ENCODE measurements around the gene SCGB1D1.

Gene SCGB1D1, protein sequence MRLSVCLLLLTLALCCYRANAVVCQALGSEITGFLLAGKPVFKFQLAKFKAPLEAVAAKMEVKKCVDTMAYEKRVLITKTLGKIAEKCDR

DNA sequence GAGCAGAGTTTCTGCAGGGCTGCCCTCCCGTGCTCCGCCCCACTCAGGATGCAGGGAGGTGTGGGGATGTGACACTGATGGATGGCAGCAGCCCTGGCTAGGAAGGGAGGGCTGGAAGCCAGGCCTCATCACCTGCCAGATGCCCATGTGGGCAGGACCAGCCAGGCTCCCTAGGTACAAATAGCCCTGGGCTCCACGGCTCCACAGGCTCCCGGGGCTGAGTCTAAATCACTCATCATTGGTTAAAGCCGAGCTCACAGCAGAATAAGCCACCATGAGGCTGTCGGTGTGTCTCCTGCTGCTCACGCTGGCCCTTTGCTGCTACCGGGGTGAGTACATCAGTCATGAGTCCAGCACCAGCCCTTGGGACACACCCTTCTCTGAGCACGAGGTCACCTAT, at the start of gene SCGB1D1:
Gene SCGB1D1 (plus strand): TSS at position 206 of the 400 bp plus-strand sequence. CDS start 69 bp downstream, at position 275.
- in situ Hi-C loops (cut with MboI; ENCODE audit: low sequenced_read_pairs) = no loop called here

DNA sequence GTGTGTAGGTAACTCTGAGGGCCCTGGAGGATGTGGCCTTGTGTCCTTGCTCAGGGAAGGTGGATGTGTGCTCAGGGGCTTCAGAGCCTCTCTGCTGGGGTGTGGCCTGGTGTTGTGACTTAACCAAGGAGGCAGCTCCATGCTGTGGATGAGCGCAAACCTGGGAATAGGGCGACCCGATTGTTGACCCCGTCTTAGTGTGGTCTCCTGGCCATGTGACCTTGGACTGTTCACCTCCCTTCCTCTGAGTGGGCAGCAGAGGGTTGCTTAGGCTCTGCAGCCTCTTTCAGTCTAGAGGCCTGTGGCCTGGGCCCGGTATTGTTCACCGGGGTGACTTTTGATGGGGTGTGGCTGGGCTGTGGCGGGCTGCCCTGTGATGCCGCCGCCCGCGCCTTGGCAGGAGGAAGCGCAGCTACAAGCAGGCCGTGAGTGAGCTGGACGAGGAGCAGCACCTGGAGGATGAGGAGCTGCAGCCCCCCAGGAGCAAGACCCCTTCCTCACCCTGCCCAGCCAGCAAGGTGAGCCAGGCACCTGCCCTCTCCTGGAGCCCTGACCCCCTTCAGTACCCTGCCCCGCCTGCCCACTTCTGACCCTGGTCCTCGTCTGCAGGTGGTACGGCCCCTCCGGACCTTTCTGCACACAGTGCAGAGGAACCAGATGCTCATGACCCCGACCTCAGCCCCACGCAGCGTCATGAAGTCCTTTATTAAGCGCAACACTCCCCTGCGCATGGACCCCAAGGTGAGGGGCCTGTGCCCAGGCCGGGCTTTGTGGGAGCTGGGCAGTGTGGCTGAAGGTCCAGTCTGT, 49.5 kb upstream of the SCGB1D1 start:
- in situ Hi-C loops (cut with MboI; ENCODE audit: low sequenced_read_pairs) = no loop called here

- in situ Hi-C loops (cut with MboI; ENCODE audit: low sequenced_read_pairs) = no loop called here
These were observed 48.6 kb upstream of the SCGB1D1 start for GRCh38 chr11:62141111-62142042.

GRCh38 chr11:62142043-62142375, 48.0 kb upstream of the SCGB1D1 start:
- in situ Hi-C loops (cut with MboI; ENCODE audit: low sequenced_read_pairs) = no loop called here

DNA sequence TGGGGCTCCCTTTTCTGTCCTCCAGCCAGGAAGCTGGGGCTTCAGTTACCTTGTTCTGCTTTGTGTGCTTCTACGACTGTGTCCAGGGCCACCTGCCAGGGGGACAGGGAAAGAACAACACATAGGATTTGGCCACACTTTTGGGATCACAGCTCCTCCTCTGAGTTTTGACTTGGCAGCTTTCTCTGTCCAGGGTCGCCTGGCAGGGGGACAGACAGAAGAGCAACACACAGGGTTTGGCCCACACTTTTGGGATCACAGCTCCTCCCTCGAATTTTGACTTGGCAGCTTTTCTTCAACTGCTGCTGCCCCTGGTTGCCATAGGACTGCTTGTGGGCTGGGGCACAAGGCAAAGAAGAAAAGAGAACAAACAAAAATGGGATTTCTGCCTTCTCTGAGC, 47.1 kb upstream of the SCGB1D1 start:
- in situ Hi-C loops (cut with MboI; ENCODE audit: low sequenced_read_pairs) = no loop called here

DNA sequence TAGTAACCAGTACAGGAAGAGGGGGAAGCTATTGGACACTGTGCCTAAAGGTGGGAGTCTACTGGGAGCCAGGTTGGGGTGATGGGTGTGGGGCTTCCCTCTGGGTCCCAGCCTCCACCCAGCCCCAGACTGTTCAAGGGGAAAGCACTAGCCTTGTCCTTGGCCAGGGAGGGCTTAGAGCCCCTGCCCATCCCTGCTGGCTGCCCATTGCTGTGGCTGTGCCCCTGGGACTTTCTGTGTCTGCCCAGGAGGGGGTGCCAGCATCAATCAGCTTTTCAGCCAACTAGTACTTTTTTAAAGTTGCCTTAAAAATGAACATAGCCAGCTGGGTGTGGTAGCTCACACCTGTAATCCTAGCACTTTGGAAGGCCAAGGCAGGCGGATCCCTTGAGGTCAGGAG, 46.3 kb upstream of the SCGB1D1 start:
- in situ Hi-C loops (cut with MboI; ENCODE audit: low sequenced_read_pairs) = no loop called here

DNA sequence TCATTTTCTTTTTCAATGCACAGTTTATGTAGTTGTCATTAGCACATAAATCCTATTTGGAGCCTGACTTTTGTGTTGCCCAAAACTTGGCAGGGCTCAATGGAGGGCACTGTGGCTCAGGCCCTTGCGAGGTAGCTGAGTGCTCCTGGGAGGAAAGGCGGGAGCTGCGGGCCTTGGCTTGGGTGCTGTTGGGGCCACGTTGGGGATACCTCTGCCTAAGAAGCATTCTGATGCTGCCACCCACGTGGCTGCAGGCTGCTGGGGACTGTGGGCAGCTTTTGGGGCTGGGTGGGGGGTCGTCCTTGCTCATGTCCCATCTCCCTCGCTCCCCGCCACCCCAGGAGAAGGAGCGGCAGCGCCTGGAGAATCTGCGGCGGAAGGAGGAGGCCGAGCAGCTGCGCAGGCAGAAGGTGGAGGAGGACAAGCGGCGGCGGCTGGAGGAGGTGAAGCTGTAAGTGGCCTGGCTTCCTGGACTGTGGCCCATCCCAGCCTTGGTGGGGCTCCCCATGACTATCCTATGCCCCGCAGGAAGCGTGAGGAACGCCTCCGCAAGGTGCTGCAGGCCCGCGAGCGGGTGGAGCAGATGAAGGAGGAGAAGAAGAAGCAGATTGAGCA, 45.3 kb upstream of the SCGB1D1 start:
- in situ Hi-C loops (cut with MboI; ENCODE audit: low sequenced_read_pairs) = no loop called here

- in situ Hi-C loops (cut with MboI; ENCODE audit: low sequenced_read_pairs) = no loop called here
These were observed 44.6 kb upstream of the SCGB1D1 start for GRCh38 chr11:62145261-62145871.

DNA sequence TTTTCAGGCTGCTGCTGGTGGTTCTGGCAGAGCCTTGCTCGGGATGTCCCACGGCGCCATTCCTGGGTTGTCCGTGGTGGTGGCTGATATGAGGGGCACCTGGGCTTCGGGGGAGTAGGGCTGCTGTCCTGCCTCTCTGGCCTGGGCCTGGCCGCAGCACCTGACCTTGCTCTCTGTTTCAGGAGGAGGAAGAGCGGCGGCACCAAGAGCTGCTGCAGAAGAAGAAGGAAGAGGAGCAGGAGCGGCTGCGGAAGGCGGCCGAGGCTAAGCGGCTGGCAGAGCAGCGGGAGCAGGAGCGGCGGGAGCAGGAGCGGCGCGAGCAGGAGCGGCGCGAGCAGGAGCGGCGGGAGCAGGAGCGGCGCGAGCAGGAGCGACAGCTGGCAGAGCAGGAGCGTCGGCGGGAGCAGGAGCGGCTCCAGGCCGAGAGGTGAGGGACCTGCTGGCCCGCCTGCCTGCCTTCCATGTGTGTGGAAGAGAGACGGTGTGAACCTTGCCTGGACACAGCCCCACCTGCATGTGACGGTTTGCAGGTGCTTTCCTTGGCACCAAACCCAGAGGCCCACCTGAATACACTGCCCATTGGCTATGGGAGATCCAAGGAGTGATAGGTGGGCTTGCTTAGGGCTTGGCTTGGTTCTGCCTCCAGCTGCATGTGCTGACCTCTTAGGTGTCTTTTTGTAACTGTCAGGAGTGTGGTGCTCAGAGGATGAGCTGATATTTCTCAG, 43.4 kb upstream of the SCGB1D1 start:
- in situ Hi-C loops (cut with MboI; ENCODE audit: low sequenced_read_pairs) = no loop called here

- in situ Hi-C loops (cut with MboI; ENCODE audit: low sequenced_read_pairs) = no loop called here
These were observed 42.5 kb upstream of the SCGB1D1 start for GRCh38 chr11:62147545-62147944.

GRCh38 chr11:62148271-62148980, 41.6 kb upstream of the SCGB1D1 start:
- in situ Hi-C loops (cut with MboI; ENCODE audit: low sequenced_read_pairs) = no loop called here

DNA sequence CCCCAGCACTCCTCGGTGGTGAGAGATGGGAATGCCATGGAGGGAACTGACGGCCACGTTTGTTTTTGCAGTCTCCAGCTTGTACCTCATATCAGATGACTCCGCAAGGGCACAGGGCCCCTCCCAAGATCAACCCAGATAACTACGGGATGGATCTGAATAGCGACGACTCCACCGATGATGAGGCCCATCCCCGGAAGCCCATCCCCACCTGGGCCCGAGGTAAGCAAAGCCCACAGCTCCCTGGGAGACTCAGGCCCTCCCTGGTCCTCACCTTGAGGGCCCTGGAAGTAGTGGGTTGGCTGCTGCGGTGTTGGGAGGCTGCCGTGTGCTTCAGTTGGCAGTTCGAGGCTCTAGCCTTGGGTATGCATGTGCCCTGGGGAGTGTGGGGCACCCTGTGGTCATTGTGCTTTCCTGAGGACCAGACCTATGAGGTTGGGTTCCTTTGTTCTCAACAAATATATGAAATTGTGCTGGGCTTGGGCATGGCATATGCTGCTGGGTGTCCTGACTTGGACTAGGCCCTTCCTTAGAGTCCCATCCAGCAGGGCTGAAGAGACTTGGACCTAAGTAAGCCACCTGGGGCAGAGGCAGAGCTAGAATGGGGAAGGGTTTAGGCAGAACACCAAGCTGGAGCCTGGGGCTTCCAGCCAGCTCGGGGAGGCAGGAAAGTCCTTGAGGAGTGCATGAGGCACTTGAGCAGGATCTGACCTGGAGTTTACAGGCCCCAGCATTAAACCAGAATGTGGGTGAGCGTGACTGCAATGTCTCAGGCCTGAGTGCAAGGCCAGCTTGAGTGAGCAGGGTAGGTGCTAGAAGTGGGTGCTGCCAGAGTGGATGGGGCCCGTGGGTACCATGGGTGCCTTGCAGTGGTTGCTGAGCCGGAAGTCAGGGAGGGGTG, 39.8 kb upstream of the SCGB1D1 start:
- in situ Hi-C loops (cut with MboI; ENCODE audit: low sequenced_read_pairs) = no loop called here

DNA sequence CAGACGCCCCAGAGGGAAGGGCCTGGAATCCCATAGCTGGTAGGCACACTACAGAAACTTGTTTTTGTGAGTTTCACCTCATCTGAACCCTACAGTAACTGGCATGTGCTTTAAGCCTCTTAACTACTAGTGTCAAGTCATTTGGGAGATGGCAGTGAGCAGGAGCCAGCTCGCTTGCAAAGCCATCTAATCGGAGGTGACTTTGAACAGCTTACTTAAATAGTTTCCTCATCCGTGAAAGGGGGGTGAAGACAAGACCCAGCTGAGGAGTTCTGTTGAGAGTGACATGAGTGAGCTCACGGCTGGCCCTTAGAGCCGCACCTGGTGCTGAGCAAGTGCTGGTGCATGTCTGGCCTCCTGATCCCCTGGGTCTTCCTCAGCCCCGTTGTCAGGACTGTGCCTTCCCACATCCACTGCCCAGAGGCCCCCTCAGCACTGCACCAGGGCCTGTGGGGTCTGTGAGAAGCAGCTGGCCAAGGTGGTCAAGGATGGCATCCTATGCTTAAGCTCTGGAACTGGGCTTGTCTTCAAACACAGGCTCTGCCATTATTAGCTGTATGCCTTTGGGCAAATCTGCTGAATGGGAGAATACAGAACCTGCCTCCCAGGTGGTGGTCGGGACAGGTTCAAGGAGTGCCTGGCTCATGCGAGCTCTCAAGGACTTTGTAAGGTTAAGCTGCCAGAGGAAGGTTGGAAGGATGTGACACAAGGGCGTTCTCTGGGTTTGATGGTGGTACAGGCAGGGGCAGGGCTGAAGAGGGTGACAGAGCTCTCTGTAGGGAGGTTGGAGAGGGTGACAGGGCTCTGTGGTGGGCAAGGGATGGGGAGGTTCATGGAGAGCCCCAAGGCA, 38.9 kb upstream of the SCGB1D1 start:
- in situ Hi-C loops (cut with MboI; ENCODE audit: low sequenced_read_pairs) = no loop called here

- in situ Hi-C loops (cut with MboI; ENCODE audit: low sequenced_read_pairs) = no loop called here
These were observed 38.3 kb upstream of the SCGB1D1 start for GRCh38 chr11:62151737-62152102.

DNA sequence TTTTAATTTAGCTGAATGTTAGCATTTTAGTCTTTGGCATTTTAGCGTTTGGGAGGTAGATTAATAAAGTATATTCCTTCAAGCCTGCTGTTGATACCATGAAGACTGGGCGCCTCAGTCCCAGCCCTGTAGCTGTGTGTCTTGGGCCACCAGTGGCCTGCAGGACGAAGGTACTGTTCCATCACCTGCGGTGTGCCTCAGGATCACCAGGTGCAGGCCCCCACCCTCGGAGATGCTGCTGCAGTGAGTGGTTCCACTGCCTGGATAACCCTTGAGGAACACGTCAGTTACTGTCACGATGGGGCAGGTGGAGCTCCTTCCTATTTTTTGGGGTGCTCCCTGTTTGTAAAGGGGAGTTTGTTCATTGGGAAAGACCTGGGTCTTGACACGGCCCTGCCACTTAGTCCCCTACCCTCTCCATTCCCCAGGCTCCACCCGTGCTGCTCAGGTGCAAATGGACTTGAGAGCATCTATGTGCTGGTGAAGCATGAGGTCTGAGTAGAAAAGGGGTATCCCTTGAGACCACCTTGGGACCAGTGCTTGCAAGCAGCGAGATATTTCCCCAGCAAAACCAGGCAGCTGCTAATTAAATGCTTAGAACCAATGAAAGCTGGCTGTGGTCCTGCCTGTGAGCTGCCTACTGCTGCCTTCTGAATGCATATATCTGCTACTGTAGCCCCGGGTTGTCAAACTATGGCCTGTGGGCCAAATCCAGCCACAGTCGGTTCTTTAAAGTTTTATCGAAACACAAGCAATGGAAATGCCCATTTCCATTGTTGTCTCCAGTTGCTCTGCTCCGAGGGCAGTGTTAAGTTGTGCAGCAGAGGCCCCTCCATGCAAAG, 37.5 kb upstream of the SCGB1D1 start:
- in situ Hi-C loops (cut with MboI; ENCODE audit: low sequenced_read_pairs) = no loop called here

GRCh38 chr11:62153087-62153395, 37.0 kb upstream of the SCGB1D1 start:
- in situ Hi-C loops (cut with MboI; ENCODE audit: low sequenced_read_pairs) = no loop called here

DNA sequence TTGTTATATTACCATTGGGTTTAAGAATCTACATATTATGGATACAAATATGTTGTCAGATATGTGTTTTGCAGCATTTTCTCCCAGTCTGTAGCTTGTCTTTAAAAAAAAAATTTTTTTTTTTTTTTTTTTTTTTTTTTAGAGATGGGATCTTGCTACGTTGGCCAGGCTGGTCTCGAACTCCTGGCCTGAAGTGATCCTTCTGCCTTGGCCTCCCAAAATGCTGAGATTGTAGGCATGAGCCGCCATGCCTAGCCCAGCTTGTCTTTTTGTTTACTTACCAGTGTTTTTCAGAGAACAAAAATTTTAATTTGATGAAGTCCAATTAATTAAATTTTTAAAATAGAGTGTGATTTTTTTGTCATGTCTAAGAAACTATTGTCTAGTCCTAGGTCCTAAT, 36.4 kb upstream of the SCGB1D1 start:
- in situ Hi-C loops (cut with MboI; ENCODE audit: low sequenced_read_pairs) = no loop called here
